ENCODE results near the gene ANKRD9. TPM values are rescaled to one million over a fixed set of nuclear protein-coding genes. Genes with fewer than 3 reads are reported as not detected.

The ANKRD9 gene
- total and polyA plus RNA-seq, 2 experiments from 2014 or later = 46.5 to 90.7 TPM

- H3K79me2 ChIP-seq = no peaks in the 10 kb centered on the region
- H3K9me3 ChIP-seq (ENCODE audit: low read depth) = no peaks in the 10 kb centered on the region
- no peaks in the 10 kb centered on the region for H3K27me3 ChIP-seq
- no peaks in the 10 kb centered on the region for H3K9me2 ChIP-seq (replicated peaks; ENCODE audit: insufficient read depth)
- peaks cover 22% of the 10 kb centered on the region for H3K4me1 ChIP-seq (ENCODE audit: insufficient read depth)
- no peak for DNase-seq (ENCODE audit: low spot score)
- TF ChIP-seq EZH2phosphoT487 (IDR thresholded peaks at IDR 0.05; ENCODE audit: low read depth, severe bottlenecking, unreplicated experiment) (no peak), EZH2 (IDR thresholded peaks at IDR 0.05; ENCODE audit: borderline replicate concordance) (no peak)
- TF ChIP-seq, protein P1, sequence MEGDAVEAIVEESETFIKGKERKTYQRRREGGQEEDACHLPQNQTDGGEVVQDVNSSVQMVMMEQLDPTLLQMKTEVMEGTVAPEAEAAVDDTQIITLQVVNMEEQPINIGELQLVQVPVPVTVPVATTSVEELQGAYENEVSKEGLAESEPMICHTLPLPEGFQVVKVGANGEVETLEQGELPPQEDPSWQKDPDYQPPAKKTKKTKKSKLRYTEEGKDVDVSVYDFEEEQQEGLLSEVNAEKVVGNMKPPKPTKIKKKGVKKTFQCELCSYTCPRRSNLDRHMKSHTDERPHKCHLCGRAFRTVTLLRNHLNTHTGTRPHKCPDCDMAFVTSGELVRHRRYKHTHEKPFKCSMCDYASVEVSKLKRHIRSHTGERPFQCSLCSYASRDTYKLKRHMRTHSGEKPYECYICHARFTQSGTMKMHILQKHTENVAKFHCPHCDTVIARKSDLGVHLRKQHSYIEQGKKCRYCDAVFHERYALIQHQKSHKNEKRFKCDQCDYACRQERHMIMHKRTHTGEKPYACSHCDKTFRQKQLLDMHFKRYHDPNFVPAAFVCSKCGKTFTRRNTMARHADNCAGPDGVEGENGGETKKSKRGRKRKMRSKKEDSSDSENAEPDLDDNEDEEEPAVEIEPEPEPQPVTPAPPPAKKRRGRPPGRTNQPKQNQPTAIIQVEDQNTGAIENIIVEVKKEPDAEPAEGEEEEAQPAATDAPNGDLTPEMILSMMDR (IDR thresholded peaks at IDR 0.05; ENCODE audit: poor library complexity) = no peak
- no peaks in the 10 kb centered on the region for H4K20me1 ChIP-seq (ENCODE audit: insufficient read depth, poor library complexity, severe bottlenecking)
- no peaks in the 10 kb centered on the region for H3K36me3 ChIP-seq (replicated peaks; ENCODE audit: insufficient read depth, low read depth)
- peak overlapping the region; percentile 76 for H3K27ac ChIP-seq
- H3K4me3 ChIP-seq = no peak overlapping the region
- peak overlapping the region; percentile 95 for H3K4me2 ChIP-seq
- 99% methylated on average over 15 of the region's 21 CpGs for WGBS (ENCODE audit: low lambda C conversion rate, missing lambda C conversion rate)
- H2AFZ ChIP-seq = no peak overlapping the region
These were observed 1.7 kb downstream of the ANKRD9 start for GRCh38 chr14:102507857-102508312.

- Histone ChIP-seq H2AFZ (no peak overlapping the region), H4K20me1 (ENCODE audit: insufficient read depth, poor library complexity, severe bottlenecking) (no peaks in the 10 kb centered on the region), H3K27ac (no peak overlapping the region), H3K27me3 (no peaks in the 10 kb centered on the region), H3K79me2 (no peaks in the 10 kb centered on the region), H3K9me2 (replicated peaks; ENCODE audit: insufficient read depth) (no peaks in the 10 kb centered on the region), H3K4me2 (no peak overlapping the region), H3K9me3 (ENCODE audit: low read depth) (no peaks in the 10 kb centered on the region), H3K4me1 (ENCODE audit: insufficient read depth) (peaks cover 22% of the 10 kb centered on the region), H3K4me3 (no peak overlapping the region), H3K36me3 (replicated peaks; ENCODE audit: insufficient read depth, low read depth) (no peaks in the 10 kb centered on the region)
- no peak for TF ChIP-seq EZH2 (IDR thresholded peaks at IDR 0.05; ENCODE audit: borderline replicate concordance)
- no peak for TF ChIP-seq EZH2phosphoT487 (IDR thresholded peaks at IDR 0.05; ENCODE audit: low read depth, severe bottlenecking, unreplicated experiment)
- TF ChIP-seq, protein P1 (IDR thresholded peaks at IDR 0.05; ENCODE audit: poor library complexity) = no peak
- WGBS (ENCODE audit: low lambda C conversion rate, missing lambda C conversion rate) = 99% methylated on average over 80 of the region's 115 CpGs
- no peak for DNase-seq (ENCODE audit: low spot score)
These were observed 2.3 kb downstream of the ANKRD9 start for GRCh38 chr14:102507081-102507856.

DNA sequence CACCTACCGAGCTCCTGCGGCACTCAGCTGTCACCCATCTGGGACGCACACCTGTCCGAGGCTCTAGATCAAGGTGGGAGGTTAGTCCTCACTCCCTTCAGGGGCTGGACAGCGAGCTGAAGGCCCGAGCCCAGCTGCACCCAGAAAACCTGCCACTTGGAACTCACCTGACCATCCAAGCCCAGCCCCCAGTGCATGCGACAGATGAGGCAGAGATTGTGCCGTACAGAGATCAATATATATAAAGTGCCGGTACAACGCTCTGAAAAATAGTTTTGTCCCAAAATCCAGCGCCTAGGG is 3.0 kb downstream of the ANKRD9 start:
- no peak overlapping the region for H3K4me3 ChIP-seq
- no peaks in the 10 kb centered on the region for H3K9me2 ChIP-seq (replicated peaks; ENCODE audit: insufficient read depth)
- no peaks in the 10 kb centered on the region for H3K79me2 ChIP-seq
- H3K4me1 ChIP-seq (ENCODE audit: insufficient read depth) = peaks cover 18% of the 10 kb centered on the region
- H3K27ac ChIP-seq = no peak overlapping the region
- no peaks in the 10 kb centered on the region for H3K27me3 ChIP-seq
- 94% methylated on average over 11 of the region's 11 CpGs for WGBS (ENCODE audit: low lambda C conversion rate, missing lambda C conversion rate)
- H3K36me3 ChIP-seq (replicated peaks; ENCODE audit: insufficient read depth, low read depth) = no peaks in the 10 kb centered on the region
- no peak overlapping the region for H3K4me2 ChIP-seq
- TF ChIP-seq EZH2phosphoT487 (IDR thresholded peaks at IDR 0.05; ENCODE audit: low read depth, severe bottlenecking, unreplicated experiment) = no peak
- TF ChIP-seq, protein P1 (IDR thresholded peaks at IDR 0.05; ENCODE audit: poor library complexity) = no peak
- no peak for TF ChIP-seq EZH2 (IDR thresholded peaks at IDR 0.05; ENCODE audit: borderline replicate concordance)
- no peaks in the 10 kb centered on the region for H4K20me1 ChIP-seq (ENCODE audit: insufficient read depth, poor library complexity, severe bottlenecking)
- no peak overlapping the region for H2AFZ ChIP-seq
- DNase-seq (ENCODE audit: low spot score) = peak; percentile 3
- no peaks in the 10 kb centered on the region for H3K9me3 ChIP-seq (ENCODE audit: low read depth)

All from hepatocyte (in vitro differentiated cells).